HG03354 (cell line): Measurements from ENCODE around the gene DNAJB8.

Experiments used
- ATAC-seq: cut with Tn5 transposase; IDR thresholded peaks from one replicate; pipeline ENCODE4 v1.9.1; 2021; ENCODE audit warnings: mild to moderate bottlenecking; ENCODE audit not compliant: unreplicated experiment, poor library complexity, severe bottlenecking

The DNAJB8 gene

GRCh38 chr3:128484404-128485281, 18.0 kb upstream of the DNAJB8 start:
- no peak for ATAC-seq

GRCh38 chr3:128483657-128484403, 17.1 kb upstream of the DNAJB8 start:
- no peak for ATAC-seq

DNA sequence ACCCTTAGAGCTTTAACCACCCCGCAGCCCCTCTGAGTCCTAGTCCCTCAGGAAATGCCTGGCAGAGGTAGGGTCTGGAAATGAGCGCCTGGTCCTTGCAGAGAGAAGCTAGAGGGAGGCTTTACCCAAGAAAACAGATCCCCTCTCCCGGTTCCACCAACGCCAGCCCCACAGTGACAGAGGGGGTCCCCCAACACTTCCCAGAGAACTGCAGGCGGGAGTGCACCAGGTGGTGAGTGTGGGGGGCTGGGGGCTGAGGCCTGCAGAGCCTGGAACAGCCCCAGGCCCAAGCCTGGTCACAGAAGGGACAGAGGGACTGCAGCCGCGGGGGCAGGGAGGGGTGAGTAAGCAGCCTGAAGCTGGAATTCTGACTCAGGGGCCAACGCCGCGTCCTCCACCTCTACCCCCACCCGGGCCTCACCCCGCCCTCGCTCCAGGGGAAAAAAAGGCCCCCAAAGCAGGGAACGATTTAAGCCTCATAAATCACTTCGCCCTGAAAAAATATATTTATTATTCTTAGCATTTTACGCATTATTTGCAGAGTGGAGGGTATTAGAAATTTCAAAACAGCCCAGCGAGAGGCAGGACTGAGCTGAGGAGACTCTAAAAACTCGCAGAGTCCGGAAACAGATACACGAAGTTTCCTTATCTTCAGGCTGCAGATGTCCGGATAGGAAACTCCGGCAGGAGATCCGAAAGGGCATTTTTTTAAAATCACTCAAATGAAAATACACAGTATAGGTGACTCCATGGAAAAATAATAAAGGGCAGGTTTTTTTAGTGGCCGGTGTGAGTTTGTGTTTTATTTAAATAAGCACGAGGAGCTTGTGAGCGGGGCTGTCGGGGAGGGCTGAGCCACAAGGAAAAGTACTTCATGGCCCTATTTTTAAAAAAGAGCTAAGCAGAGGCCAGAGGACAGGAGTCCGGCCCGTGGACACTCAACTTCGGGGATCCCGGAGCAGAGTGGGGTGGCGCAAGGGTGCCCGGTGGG, 16.3 kb upstream of the DNAJB8 start:
- ATAC-seq = no peak

GRCh38 chr3:128482175-128482574, 15.5 kb upstream of the DNAJB8 start:
- no peak for ATAC-seq

- no peak for ATAC-seq
These were observed 14.8 kb upstream of the DNAJB8 start for GRCh38 chr3:128481438-128481942.

DNA sequence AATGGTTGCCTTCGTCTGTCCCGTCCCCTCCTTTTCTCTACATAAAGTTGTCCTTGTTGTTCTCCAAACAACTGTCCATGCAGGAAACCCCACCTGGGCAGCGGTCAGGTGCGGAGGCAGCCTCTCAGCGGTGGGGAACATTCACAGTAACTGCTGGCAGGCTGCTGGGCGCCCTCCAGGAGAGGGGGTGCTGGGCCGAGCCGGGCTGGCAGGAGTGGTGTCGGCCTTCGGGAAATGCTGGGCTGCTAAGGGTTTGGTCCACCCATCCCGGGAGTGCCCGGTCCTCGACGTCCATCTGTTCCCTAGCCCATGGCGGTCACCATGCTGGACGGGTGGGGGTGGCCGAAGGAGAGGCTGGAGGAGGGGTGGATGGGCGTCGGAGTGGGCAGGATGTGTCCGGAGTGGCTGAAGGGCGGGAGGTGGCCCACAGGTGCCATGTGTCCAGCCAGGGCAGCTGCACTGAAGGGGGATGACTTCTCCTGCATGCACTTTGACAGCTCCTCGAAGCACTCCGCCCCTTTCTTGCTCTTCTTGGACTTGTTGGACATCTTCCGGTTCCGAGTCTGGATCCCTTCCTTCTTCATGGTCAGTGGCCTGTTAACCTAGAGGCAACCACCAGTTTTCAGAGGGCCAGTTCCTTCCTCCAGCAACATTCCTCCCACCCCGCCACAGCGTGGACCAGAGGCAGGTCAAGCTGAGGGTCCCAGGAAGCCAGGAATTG, 14.2 kb upstream of the DNAJB8 start:
- no peak for ATAC-seq

DNA sequence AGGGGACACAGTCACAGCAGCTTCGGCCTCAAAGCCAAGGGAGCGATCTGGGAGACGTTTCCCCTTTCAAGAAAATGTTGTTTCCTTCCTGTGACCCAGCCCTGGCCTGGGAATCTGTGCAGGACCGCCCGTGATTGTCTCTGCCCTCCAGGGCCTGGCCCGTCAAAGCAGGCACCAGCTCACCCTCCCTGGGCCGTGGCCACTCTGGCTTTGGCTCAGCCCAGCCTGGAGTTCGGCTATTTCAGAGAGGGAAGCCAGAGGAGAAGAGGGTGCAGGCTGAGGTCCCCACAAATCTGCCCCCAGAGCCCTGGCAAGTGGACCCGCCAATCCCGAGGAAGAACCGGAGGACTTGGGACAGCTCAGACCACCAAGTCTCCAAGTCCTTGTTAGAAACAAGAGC, 13.6 kb upstream of the DNAJB8 start:
- ATAC-seq = no peak

- no peak for ATAC-seq
These were observed 12.9 kb upstream of the DNAJB8 start for GRCh38 chr3:128479558-128480086.

DNA sequence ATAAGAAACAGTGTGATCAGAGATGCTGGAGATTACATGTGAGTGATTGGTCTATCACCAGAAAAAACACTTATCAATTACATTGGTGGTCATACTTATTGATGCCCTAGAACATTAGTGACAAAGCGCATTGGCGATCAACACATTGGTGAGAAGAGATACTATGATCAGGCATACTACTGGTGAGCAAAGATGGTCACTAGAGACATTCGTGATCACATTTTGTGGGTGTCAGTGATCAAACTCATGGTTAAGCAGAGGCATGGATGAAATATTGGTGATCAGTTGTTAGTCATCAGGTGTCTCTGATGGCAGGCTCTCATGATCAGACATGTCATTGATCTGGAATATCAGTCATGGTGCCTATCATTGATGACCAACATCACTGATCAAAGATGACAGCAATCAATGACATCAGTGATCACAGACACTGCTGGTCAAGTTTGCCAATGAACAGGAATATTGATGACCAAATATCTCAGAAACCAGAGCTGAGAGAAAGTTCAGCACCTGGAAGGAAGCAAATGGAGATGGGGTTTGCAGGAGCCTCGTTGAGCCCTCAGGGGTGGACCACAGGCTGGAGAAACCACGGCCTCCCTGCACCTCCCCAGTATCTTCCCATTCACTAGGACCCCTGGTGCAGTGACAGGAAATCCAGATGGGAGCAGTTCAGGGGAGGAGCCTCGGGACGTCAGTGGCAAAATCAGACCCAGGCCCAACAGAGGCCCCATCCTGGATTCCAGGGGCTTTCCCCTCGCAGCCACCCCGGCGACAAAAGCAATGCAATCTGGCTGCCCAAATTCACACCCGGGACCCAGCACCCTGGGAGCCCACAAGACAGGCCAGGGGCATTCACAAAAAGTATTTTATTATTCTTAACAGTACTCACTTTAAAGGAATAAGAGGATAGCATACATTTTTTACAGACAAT, 12.2 kb upstream of the DNAJB8 start:
- no peak for ATAC-seq

DNA sequence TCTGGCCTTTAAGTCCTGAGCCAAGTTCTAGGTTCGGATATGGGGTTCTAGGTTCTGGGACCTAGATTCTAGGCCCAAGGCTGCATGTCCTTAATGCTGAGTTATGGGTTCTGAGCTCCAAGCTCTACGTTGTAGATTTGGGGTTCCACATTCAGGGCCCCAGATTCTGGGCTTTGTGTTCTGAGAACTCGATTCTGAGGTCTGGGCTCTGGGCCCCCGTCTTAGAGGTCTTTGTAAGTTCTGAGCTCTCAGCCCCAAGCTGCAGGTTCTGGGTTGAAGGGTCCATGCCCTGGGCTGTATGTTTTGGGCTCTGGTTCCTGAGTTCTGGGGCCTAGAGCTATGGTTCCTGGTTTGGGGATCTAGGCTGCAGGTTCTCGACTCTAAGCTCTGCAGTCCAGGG, 10.0 kb upstream of the DNAJB8 start:
- ATAC-seq = no peak

DNA sequence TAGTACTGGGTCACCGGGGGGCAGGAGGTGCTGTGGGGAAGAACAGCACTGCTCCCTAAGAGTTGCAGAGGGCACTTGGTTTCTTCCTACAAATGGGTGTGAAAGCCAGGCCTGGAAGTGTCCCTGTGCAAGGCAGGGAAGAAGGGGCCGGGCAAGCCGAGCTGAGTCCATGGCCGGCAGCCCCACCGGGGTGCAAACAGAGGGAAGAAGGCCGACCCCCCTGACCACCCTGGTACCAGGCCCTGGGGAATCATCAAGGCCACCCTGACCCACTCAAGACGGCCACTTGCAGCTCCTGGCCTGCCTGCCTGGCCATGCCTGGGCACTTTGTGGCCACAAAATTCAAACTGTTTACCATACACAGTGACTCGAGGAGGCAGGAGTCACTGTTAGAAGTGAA, 8.7 kb upstream of the DNAJB8 start:
- ATAC-seq = no peak

- no peak for ATAC-seq
These were observed 7.0 kb upstream of the DNAJB8 start for GRCh38 chr3:128473737-128474136.

DNA sequence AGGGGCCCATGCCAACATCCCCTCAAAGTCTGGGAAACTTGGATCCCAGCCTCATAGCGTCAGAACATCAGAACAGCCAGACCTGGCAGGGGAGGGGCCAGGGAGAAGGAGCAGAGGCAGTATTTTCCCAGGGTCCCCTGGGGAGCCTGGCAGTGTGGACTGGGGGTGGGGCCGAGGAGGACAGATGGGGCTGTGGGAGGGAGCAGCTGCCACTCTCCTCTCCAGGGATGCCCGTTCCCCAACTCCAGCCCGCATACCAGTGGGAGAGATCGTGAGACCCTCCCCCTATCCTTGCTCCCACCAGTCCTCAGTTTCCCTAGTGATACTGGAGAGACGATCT, 6.5 kb upstream of the DNAJB8 start:
- no peak for ATAC-seq

DNA sequence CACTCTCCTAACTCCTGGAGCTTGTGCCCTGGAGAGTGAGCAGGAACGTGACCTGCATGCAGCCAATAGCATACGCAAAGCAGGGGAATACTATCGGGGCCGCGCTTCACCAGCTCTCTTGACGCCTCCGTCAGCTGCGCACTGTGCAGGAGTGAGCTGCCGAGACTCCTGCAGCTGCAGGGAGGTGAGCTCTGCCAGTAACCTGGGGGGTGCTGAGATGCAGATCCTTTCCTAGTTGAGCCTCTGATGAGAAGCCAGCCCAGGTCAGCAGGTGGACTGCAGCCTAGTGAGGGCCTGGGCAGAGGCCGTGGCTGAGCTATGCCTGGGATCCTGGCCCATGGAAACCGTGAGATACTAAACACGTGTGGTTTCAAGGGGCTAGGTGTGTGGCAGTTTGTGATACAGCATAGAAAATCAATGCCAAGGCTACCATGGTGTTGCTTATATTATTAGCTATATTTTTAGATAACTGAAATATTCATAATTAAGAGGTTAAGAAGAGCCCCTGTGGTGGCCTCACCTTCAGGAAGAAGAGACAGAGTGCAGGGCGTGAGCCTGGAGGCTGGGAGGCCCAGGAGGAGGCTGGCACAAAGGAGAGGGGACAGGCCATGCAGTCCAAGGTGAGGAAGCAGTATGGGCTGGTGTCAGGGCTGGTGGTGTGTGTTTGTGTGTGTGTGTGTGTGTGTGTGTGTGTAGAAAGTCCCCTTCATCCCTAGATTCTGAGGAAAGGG, 5.9 kb upstream of the DNAJB8 start:
- ATAC-seq = no peak

DNA sequence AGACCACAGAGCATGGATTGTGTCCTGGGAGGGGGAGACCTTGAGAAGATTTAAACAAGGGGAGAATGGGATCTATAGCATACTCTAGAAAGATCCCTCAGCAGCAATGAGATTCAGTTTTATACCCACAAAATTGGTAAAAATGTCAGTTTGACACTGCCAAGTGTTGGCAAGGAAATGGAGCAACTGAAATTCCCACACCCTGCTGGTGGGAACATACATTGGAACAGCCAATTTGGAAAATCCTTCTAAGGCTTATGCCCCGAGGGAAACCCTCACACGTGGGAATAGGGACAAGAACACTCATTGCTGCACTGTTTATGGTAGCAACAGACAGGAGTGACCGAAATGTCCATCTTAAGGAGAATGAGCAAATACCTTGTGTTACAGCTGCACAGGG, 5.0 kb upstream of the DNAJB8 start:
- ATAC-seq = no peak

- no peak for ATAC-seq
These were observed 4.4 kb upstream of the DNAJB8 start for GRCh38 chr3:128471110-128471509.

GRCh38 chr3:128470134-128470899, 3.6 kb upstream of the DNAJB8 start:
- no peak for ATAC-seq
